Measurements from ENCODE around the gene ATP2C2.

DNA sequence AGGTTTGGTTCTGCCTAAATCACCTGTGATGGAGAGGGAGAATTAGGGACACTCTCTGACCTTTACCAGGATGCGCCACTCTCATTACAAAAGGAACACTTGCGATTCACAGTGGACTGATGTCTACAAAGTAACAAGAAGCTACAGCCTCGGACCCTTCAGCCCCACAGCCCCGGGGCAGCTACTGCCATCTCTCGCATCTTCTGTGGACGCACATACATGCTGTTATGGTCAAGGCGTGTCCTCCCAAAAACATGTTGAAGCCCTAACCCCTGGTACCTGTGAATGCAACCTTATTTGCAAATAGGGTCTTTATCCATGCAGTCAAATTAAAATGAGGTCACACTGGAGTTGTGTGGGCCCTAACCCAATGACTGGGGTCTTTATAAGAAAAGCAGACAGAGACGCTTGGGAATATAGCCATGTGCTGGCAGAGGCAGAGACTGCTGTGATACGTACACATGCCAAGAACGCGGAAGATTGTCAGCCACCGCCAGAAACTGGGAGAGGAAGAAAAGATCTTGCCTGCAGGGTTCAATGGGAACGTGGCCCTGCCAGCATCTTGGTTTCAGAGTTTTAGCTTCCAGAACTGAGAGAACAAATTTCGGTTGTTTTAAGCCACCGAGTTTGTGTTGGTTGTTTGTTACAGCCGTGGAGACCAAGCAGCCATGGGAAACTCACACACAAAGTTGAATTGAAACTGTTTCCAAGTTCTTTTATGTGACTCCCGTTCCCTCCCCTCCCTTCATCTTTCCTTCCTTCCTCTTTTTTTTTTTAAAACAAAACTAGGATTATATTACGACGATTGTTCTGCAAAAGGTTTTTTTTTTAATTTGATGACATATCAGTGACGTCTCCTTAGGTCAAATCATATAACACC is 23.1 kb downstream of the ATP2C2 start:
- TF ChIP-seq POLR2A (IDR thresholded peaks at IDR 0.05; ENCODE audit: low read depth, low read length) (no peak), POLR2AphosphoS5 (IDR thresholded peaks at IDR 0.05; ENCODE audit: low read depth, low read length) (no peak), SPI1 (IDR thresholded peaks at IDR 0.05; ENCODE audit: low read depth, low read length) (no peak), PAX5 (IDR thresholded peaks at IDR 0.05; ENCODE audit: insufficient read depth, low read length, severe bottlenecking) (no peak)
